BLaER1 (cell line): ENCODE data around the gene PALB2.
"Not testable (repeated sequence)": the region's sequence is repeated elsewhere in the genome, so short reads cannot be mapped to it uniquely, and the experiment has no call there.

Experiments
- H3K27ac ChIP-seq: shearing (Covaris generic); formaldehyde crosslinking; 2 replicates; pipeline ENCODE4 v1.8.1; 2022
- H3K27me3 ChIP-seq: shearing (Covaris generic); formaldehyde crosslinking; 2 replicates; pipeline ENCODE4 v1.8.1; 2022
- H3K36me3 ChIP-seq: shearing (Covaris generic); formaldehyde crosslinking; 2 replicates; pipeline ENCODE4 v1.8.1; 2022
- H3K4me1 ChIP-seq: shearing (Covaris generic); formaldehyde crosslinking; 2 replicates; pipeline ENCODE4 v1.8.1; 2022
- H3K4me2 ChIP-seq: shearing (Covaris generic); formaldehyde crosslinking; 2 replicates; pipeline ENCODE4 v1.8.1; 2022
- H3K4me3 ChIP-seq: shearing (Covaris generic); formaldehyde crosslinking; 2 replicates; pipeline ENCODE4 v1.8.1; 2022
- H3K9ac ChIP-seq: shearing (Covaris generic); formaldehyde crosslinking; 2 replicates; pipeline ENCODE4 v1.8.1; 2022
- H3K9me3 ChIP-seq: shearing (Covaris generic); formaldehyde crosslinking; 2 replicates; pipeline ENCODE4 v1.8.1; 2022
- H4K20me1 ChIP-seq: shearing (Covaris generic); formaldehyde crosslinking; 2 replicates; pipeline ENCODE4 v1.8.1; 2022
- Cebpa-rat ChIP-seq: shearing (Covaris generic); IDR thresholded peaks from 2 replicates; pipeline ENCODE4 v1.8.1; 2022

Gene PALB2

DNA sequence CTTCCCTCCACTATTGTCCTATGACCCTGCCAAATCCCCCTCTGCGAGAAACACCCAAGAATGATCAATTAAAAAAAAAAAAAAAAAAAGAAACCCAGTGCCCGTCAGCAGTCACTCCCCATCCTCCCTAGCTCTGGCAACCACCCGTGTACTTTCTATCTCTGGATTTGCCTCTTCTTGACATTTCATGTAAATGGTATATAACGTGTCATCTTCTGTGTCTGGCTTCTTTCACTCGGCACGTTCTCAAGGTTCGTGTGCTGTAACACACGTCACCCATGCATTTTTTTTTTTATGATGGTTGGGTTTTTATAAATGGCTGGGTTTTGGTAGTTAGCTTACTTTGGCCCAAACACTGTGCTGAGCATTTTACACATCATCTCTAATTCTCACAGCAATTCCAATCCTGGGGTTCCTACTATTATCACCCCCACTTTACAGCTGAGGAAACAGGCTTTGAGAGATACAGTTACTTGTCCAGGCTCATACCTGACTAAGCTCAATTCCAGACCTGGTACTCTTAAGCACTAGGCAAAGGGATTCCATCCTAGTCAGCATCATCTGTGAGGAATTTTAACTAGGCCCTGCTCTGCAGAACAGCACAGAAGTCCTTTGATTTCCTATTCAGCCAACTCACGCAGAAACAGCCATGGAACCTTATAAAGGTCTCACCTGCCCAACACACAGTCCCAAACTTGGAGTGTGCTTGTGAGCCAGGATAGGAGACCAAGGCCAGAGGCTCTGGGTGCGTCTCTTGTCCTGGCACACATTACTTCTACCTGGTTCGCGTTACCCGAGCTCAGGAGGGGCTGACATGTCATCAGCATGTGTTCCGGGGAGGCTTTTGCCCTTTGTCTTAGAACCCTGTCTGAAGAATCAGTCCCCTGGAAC, 56.7 kb downstream of the PALB2 start:
- H3K27ac ChIP-seq, result no peak overlapping the region
- H3K4me1 ChIP-seq, result no peaks in the 10 kb centered on the region
- H3K36me3 ChIP-seq, result peaks cover 89% of the 10 kb centered on the region
- H3K4me3 ChIP-seq, result no peak overlapping the region
- H3K27me3 ChIP-seq, result no peaks in the 10 kb centered on the region
- H3K9me3 ChIP-seq, result no peaks in the 10 kb centered on the region
- TF ChIP-seq Cebpa-rat, result no peak
- peaks cover 74% of the 10 kb centered on the region for H4K20me1 ChIP-seq
- no peak overlapping the region for H3K9ac ChIP-seq
- H3K4me2 ChIP-seq, result no peak overlapping the region

GRCh38 chr16:23583271-23583670, 57.8 kb downstream of the PALB2 start:
- H3K4me3 ChIP-seq, H3K27me3 ChIP-seq, H3K9me3 ChIP-seq, H3K9ac ChIP-seq, H3K4me2 ChIP-seq, H3K4me1 ChIP-seq, H3K27ac ChIP-seq: not testable (repeated sequence)
- H4K20me1 ChIP-seq, result peaks cover 67% of the 10 kb centered on the region
- peaks cover 89% of the 10 kb centered on the region for H3K36me3 ChIP-seq

GRCh38 chr16:23581764-23582163, 59.3 kb downstream of the PALB2 start:
- Histone ChIP-seq H3K27me3 (no peaks in the 10 kb centered on the region), H3K4me3 (no peak overlapping the region), H3K27ac (no peak overlapping the region), H3K36me3 (peaks cover 89% of the 10 kb centered on the region), H3K4me1 (no peaks in the 10 kb centered on the region), H3K9ac (no peak overlapping the region), H4K20me1 (peaks cover 52% of the 10 kb centered on the region), H3K9me3 (no peaks in the 10 kb centered on the region), H3K4me2 (no peak overlapping the region)
- no peak for TF ChIP-seq Cebpa-rat

- Histone ChIP-seq H3K9ac (no peak overlapping the region), H3K4me3 (no peak overlapping the region), H3K9me3 (no peaks in the 10 kb centered on the region), H3K27me3 (no peaks in the 10 kb centered on the region), H3K4me2 (no peak overlapping the region), H3K4me1 (no peaks in the 10 kb centered on the region), H3K36me3 (peaks cover 87% of the 10 kb centered on the region), H4K20me1 (peaks cover 38% of the 10 kb centered on the region), H3K27ac (no peak overlapping the region)
- TF ChIP-seq Cebpa-rat, result no peak
These were observed 60.7 kb downstream of the PALB2 start for GRCh38 chr16:23580391-23580790.

DNA sequence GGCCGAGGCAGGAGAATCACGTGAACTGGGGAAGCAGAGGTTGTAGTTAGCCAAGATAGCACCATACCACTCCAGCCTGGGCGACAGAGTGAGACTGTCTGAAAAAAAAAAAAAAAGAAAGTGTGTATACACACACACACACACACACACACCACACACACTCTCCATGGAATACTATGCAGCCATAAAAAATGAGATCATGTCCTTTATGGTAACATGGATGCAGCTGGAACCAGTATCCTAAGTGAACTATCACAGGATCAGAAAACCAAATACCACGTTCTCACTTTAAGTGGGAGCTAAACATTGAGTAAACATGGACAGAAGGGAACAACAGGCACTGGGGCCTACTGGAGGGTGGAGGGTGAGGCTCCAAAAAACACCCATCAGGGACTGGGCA, 61.7 kb downstream of the PALB2 start:
- Histone ChIP-seq H3K27ac (no peak overlapping the region), H3K9ac (no peak overlapping the region), H3K4me2 (no peak overlapping the region), H3K27me3 (no peaks in the 10 kb centered on the region), H3K4me1 (no peaks in the 10 kb centered on the region), H3K9me3 (no peaks in the 10 kb centered on the region), H3K4me3 (no peak overlapping the region), H4K20me1 (peaks cover 28% of the 10 kb centered on the region), H3K36me3 (peaks cover 87% of the 10 kb centered on the region)
- TF ChIP-seq Cebpa-rat, result no peak

DNA sequence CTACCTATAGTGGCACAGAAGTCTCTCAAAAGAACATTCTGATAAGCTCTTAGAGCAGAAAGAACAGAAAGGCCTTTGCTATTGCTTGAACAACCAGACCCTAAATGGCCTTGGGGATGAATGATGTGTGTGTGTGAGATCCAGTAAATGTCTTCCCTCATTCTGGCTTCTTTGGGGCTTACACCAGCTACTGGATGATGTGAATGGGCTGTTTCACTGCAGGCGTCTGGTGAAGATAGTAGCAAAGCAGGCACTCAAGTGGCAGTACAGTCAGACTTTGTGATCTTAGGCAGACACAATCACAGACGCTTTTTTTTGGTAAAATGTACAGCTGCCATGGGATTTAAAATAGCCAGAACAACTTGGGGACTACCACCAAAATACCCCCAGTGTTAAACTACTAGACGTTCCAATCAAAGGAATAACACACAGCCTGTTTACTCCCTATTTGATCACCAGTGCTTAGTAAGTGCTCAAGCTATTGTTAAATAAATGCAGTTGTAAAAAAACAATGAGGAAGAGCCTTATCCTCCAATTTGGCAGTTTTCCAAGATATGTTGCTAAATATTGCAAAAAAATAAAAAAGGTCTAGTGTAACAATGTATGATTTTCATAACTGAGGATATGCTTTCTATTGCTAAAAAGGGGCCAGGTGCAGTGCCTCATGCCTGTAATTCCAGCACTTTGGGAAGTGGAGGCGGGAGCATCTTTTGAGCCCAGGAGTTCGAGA, 62.8 kb downstream of the PALB2 start:
- Histone ChIP-seq H3K9me3 (no peaks in the 10 kb centered on the region), H4K20me1 (peaks cover 36% of the 10 kb centered on the region), H3K27ac (no peak overlapping the region), H3K4me1 (no peaks in the 10 kb centered on the region), H3K4me2 (no peak overlapping the region), H3K36me3 (peaks cover 92% of the 10 kb centered on the region), H3K4me3 (no peak overlapping the region), H3K9ac (no peak overlapping the region), H3K27me3 (no peaks in the 10 kb centered on the region)
- no peak for TF ChIP-seq Cebpa-rat

DNA sequence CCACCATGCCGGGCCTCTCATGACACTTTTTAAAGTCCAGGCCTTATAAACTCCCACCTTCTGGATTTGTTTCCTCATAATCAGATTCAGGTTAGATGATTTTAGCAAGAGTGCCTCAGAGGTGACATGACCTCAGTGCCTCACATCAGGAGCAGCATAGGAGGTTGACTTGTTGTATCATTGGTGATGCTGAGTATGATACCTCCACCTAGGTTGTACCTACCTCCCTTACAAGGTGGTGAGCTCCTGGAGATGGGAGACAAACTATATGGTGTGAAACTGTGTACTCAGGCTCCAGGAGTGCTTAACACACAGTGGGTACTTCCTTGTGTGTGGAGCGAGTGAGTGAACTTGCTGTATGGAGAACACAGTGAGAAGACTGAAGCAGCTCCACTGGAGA, 63.6 kb downstream of the PALB2 start:
- peaks cover 44% of the 10 kb centered on the region for H4K20me1 ChIP-seq
- H3K4me2 ChIP-seq, result no peak overlapping the region
- H3K9me3 ChIP-seq, result no peaks in the 10 kb centered on the region
- no peak overlapping the region for H3K27ac ChIP-seq
- H3K4me3 ChIP-seq, result no peak overlapping the region
- TF ChIP-seq Cebpa-rat, result no peak
- H3K4me1 ChIP-seq, result no peaks in the 10 kb centered on the region
- peaks cover 98% of the 10 kb centered on the region for H3K36me3 ChIP-seq
- H3K27me3 ChIP-seq, result no peaks in the 10 kb centered on the region
- H3K9ac ChIP-seq, result no peak overlapping the region

GRCh38 chr16:23575834-23576233, 65.3 kb downstream of the PALB2 start:
- no peak overlapping the region for H3K9ac ChIP-seq
- no peaks in the 10 kb centered on the region for H3K4me1 ChIP-seq
- H3K27me3 ChIP-seq, result no peaks in the 10 kb centered on the region
- peaks cover 42% of the 10 kb centered on the region for H4K20me1 ChIP-seq
- no peak overlapping the region for H3K27ac ChIP-seq
- H3K9me3 ChIP-seq, result no peaks in the 10 kb centered on the region
- H3K4me3 ChIP-seq, result no peak overlapping the region
- H3K4me2 ChIP-seq, result no peak overlapping the region
- H3K36me3 ChIP-seq, result peaks cover 98% of the 10 kb centered on the region
- no peak for TF ChIP-seq Cebpa-rat

- TF ChIP-seq Cebpa-rat, result no peak
- Histone ChIP-seq H3K27ac (no peak overlapping the region), H3K9ac (no peak overlapping the region), H3K4me2 (no peak overlapping the region), H3K4me1 (no peaks in the 10 kb centered on the region), H4K20me1 (peaks cover 36% of the 10 kb centered on the region), H3K27me3 (no peaks in the 10 kb centered on the region), H3K9me3 (no peaks in the 10 kb centered on the region), H3K36me3 (peaks cover 98% of the 10 kb centered on the region), H3K4me3 (no peak overlapping the region)
These were observed 67.3 kb downstream of the PALB2 start for GRCh38 chr16:23573817-23574216.

- no peaks in the 10 kb centered on the region for H3K4me1 ChIP-seq
- no peak overlapping the region for H3K27ac ChIP-seq
- H3K4me3 ChIP-seq, result no peak overlapping the region
- TF ChIP-seq Cebpa-rat, result no peak
- no peak overlapping the region for H3K4me2 ChIP-seq
- H3K36me3 ChIP-seq, result peaks cover 98% of the 10 kb centered on the region
- peaks cover 36% of the 10 kb centered on the region for H4K20me1 ChIP-seq
- no peaks in the 10 kb centered on the region for H3K9me3 ChIP-seq
- no peaks in the 10 kb centered on the region for H3K27me3 ChIP-seq
- H3K9ac ChIP-seq, result no peak overlapping the region
These were observed 68.7 kb downstream of the PALB2 start for GRCh38 chr16:23572394-23572793.
